HCT116 (cell line): ENCODE measurements around the gene FST. TPM values are rescaled to one million over a fixed set of nuclear protein-coding genes. Genes with fewer than 3 reads are reported as not detected.

ENCODE experiments used
- ATAC-seq: fragments of 200-7000 bp; cut with Tn5 transposase; 2 replicates; pipeline ENCODE4 v1.9.1; 2020; ENCODE audit warnings: mild to moderate bottlenecking, moderate library complexity
- BruUV-seq: library from RNA; stranded (reverse); fragments of 400-500 nt; replicated peaks from 2 replicates; lab custom pipeline; 2021; lab: Mats Ljungman, UMichigan
- CTCF ChIA-PET: fragments of 300-600 bp; sonication (Branson Sonifier 250); formaldehyde crosslinking; loops from one replicate; lab custom pipeline; 2021; ENCODE audit warnings: antibody characterized with exemption; lab: Charles Lee
- POLR2A ChIA-PET: fragments of 300-600, 350-600 bp; sonication (Branson Sonifier 250); formaldehyde crosslinking; loops from one replicate; lab custom pipeline; 2021; ENCODE audit warnings: antibody characterized with exemption; lab: Charles Lee
- RAD21 ChIA-PET, 2 experiments: fragments of 300-600 bp; sonication (Branson Sonifier 250); formaldehyde crosslinking; loops; one replicate each; lab custom pipeline; 2023; ENCODE audit warnings: low total read pairs in 2 of 2; ENCODE audit not compliant: uncharacterized antibody in 2 of 2, unreplicated experiment in 2 of 2, low non-redundant PET in 1 of 2; lab: Charles Lee
- DNase-seq: peaks from one replicate; pipeline ENCODE4 v3.0.0-alpha.2; 2010; ENCODE audit warnings: low read depth, low spot score
- H2AFZ ChIP-seq: fragments of 200-600 bp; shearing (Covaris generic), sonication (generic); 2 replicates; pipeline ENCODE4 v1.6.1; 2017; ENCODE audit warnings: low read depth, mixed run types, mixed read lengths, antibody characterized with exemption, low read length; ENCODE audit not compliant: poor library complexity, severe bottlenecking
- H3K27ac ChIP-seq: 2 replicates; pipeline ENCODE4 v1.5.1; 2012; ENCODE audit warnings: low read depth, low read length
- H3K27me3 ChIP-seq: fragments of 200-600 bp; sonication (generic); 2 replicates; pipeline ENCODE4 v1.6.1; 2016; ENCODE audit warnings: mixed run types, low read length, mixed read lengths; ENCODE audit not compliant: insufficient read depth
- H3K36me3 ChIP-seq, 2 experiments: fragments of 200-500 bp in 1 of 2; fragments of 200-600 bp in 1 of 2; sonication (Bioruptor generic) in 1 of 2; sonication (generic) in 1 of 2; 2 replicates each; pipeline versions ENCODE4 v1.5.1 to v1.6.1; 2014 to 2016; ENCODE audit warnings: low read length in 2 of 2, inconsistent platforms in 1 of 2, mixed read lengths in 1 of 2, mixed run types in 1 of 2; ENCODE audit not compliant: insufficient read depth in 2 of 2, control insufficient read depth in 1 of 2
- H3K4me1 ChIP-seq, 2 experiments: fragments of 200-600 bp in 1 of 2; sonication (generic) in 1 of 2; 2 replicates each; pipeline versions ENCODE4 v1.5.1 to v1.6.1; 2012 to 2017; ENCODE audit warnings: low read length in 2 of 2, inconsistent platforms in 1 of 2, mild to moderate bottlenecking in 1 of 2, mixed read lengths in 1 of 2, mixed run types in 1 of 2, moderate library complexity in 1 of 2; ENCODE audit not compliant: insufficient read depth in 2 of 2, control insufficient read depth in 1 of 2
- H3K4me2 ChIP-seq: fragments of 200-600 bp; sonication (generic); 2 replicates; pipeline ENCODE4 v1.6.1; 2017; ENCODE audit warnings: mixed run types, low read length, mixed read lengths
- H3K4me3 ChIP-seq, 2 experiments: fragments of 200-600 bp in 1 of 2; sonication (generic) in 1 of 2; replicated peaks in 1 of 2; 2 replicates each; pipeline ENCODE4 v1.5.1; 2011 to 2016; ENCODE audit warnings: low read length in 2 of 2, control low read depth in 1 of 2, low read depth in 1 of 2, mild to moderate bottlenecking in 1 of 2, mixed read lengths in 1 of 2, mixed run types in 1 of 2
- H3K79me2 ChIP-seq: fragments of 200-600 bp; sonication (generic); 2 replicates; pipeline ENCODE4 v1.6.1; 2017; ENCODE audit warnings: mild to moderate bottlenecking, mixed run types, low read length, moderate library complexity, mixed read lengths; ENCODE audit not compliant: insufficient read depth
- H3K9ac ChIP-seq: fragments of 200-600 bp; sonication (generic); 2 replicates; pipeline ENCODE4 v1.6.1; 2016; ENCODE audit warnings: low read length, mixed read lengths
- H3K9me2 ChIP-seq: fragments of 200-600 bp; sonication (generic), shearing (Covaris generic); 2 replicates; pipeline ENCODE4 v1.6.1; 2017; ENCODE audit warnings: mixed run types, mild to moderate bottlenecking, moderate library complexity; ENCODE audit not compliant: insufficient read depth
- H3K9me3 ChIP-seq, 2 experiments: fragments of 200-500 bp in 1 of 2; fragments of 200-600 bp in 1 of 2; sonication (Bioruptor generic) in 1 of 2; sonication (generic) in 1 of 2; 2 replicates each; pipeline ENCODE4 v1.6.1; 2014 to 2017; ENCODE audit warnings: low read length in 2 of 2, mixed read lengths in 2 of 2, inconsistent platforms in 1 of 2, low read depth in 1 of 2, mild to moderate bottlenecking in 1 of 2, mixed run types in 1 of 2, moderate library complexity in 1 of 2; ENCODE audit not compliant: control insufficient read depth in 1 of 2, insufficient read depth in 1 of 2
- H4K20me1 ChIP-seq: fragments of 200-600 bp; sonication (generic), shearing (Covaris generic); 2 replicates; pipeline ENCODE4 v1.6.1; 2017; ENCODE audit warnings: mixed run types, mild to moderate bottlenecking, moderate library complexity; ENCODE audit not compliant: insufficient read depth
- ATF3 ChIP-seq: IDR thresholded peaks from 2 replicates; pipeline ENCODE4 v1.6.1; 2012
- CBX3 ChIP-seq: IDR thresholded peaks from 2 replicates; pipeline ENCODE4 v1.6.1; 2012; ENCODE audit warnings: low read depth
- CEBPB ChIP-seq: IDR thresholded peaks from 2 replicates; pipeline ENCODE4 v1.6.1; 2012; ENCODE audit warnings: low read depth
- EGR1 ChIP-seq: IDR thresholded peaks from 2 replicates; pipeline ENCODE4 v1.6.1; 2012; ENCODE audit warnings: low read depth
- ELF1 ChIP-seq: IDR thresholded peaks from 2 replicates; pipeline ENCODE4 v1.6.1; 2012; ENCODE audit warnings: low read depth, borderline replicate concordance
- EZH2 ChIP-seq: fragments of 200-600 bp; sonication (generic); IDR thresholded peaks from 2 replicates; pipeline ENCODE4 v1.6.1; 2017; ENCODE audit warnings: antibody characterized with exemption, mixed run types
- EZH2phosphoT487 ChIP-seq: fragments of 200-600 bp; IDR thresholded peaks from 2 replicates; pipeline ENCODE4 v1.6.1; 2018; ENCODE audit warnings: antibody characterized with exemption, borderline replicate concordance
- FOSL1 ChIP-seq: IDR thresholded peaks from 2 replicates; pipeline ENCODE4 v1.6.1; 2012; ENCODE audit warnings: low read depth
- JUND ChIP-seq: IDR thresholded peaks from 2 replicates; pipeline ENCODE4 v1.6.1; 2012
- POLR2AphosphoS5 ChIP-seq: IDR thresholded peaks from 2 replicates; pipeline ENCODE4 v1.6.1; 2011; ENCODE audit warnings: mild to moderate bottlenecking, low read depth, low read length, moderate library complexity
- RAD21 ChIP-seq: IDR thresholded peaks from 2 replicates; pipeline ENCODE4 v1.6.1; 2012; ENCODE audit warnings: low read depth, mild to moderate bottlenecking
- SP1 ChIP-seq: IDR thresholded peaks from 2 replicates; pipeline ENCODE4 v1.6.1; 2012; ENCODE audit warnings: low read depth
- SRF ChIP-seq: IDR thresholded peaks from 2 replicates; pipeline ENCODE4 v1.6.1; 2012; ENCODE audit warnings: low read depth
- TCF7L2 ChIP-seq: IDR thresholded peaks from 2 replicates; pipeline ENCODE4 v1.7.0; 2011; ENCODE audit warnings: borderline replicate concordance, inconsistent platforms; ENCODE audit not compliant: insufficient read depth, insufficient read length; ENCODE audit errors: extremely low read depth
- ZBTB33 ChIP-seq: IDR thresholded peaks from 2 replicates; pipeline ENCODE4 v1.6.1; 2011; ENCODE audit warnings: mild to moderate bottlenecking, low read length, moderate library complexity; ENCODE audit not compliant: insufficient replicate concordance; ENCODE audit errors: extremely low read depth
- ZNF274 ChIP-seq: fragments of 200-500 bp; sonication (Bioruptor generic); IDR thresholded peaks from 2 replicates; pipeline ENCODE4 v1.6.1; 2014; ENCODE audit warnings: mild to moderate bottlenecking, low read depth, low read length, inconsistent platforms
- intact Hi-C: fragments of 100-400 bp; cut with micrococcal nuclease; formaldehyde crosslinking; loops from 2 replicates; pipeline ENCODE4 v1.10.0; 2022
- total RNA-seq: library from RNA; stranded (reverse); gene quantifications from one replicate; pipeline ENCODE4 v1.2.1, GENCODE V29; 2021; ENCODE audit not compliant: unreplicated experiment

FST gene
- total RNA-seq, 1 experiment from 2014 or later, result 0.34 TPM

GRCh38 chr5:53482717-53483638 is 2.5 kb downstream of the FST start (continued):
- no peak for TF ChIP-seq ZBTB33

- Histone ChIP-seq H3K79me2 (no peaks in the 10 kb centered on the region), H3K4me2 (no peak overlapping the region), H3K9ac (no peak overlapping the region), H3K4me1 (peaks cover 2 to 8% of the 10 kb centered on the region in 2 experiments; a peak in 2 of 4 replicates), H3K36me3 (no peaks in the 10 kb centered on the region), H3K27me3 (no peaks in the 10 kb centered on the region), H4K20me1 (no peaks in the 10 kb centered on the region), H3K4me3 (no peak overlapping the region), H2AFZ (no peak overlapping the region), H3K9me2 (no peaks in the 10 kb centered on the region), H3K9me3 (no peaks in the 10 kb centered on the region), H3K27ac (no peak overlapping the region)
- no peak for DNase-seq
- ChIA-PET RAD21 (no interaction called here), POLR2A (no interaction called here), CTCF (interaction anchor here (1.8 kb wide), 1 partner anchor 9 kb away, joined by 5 read pairs; no protein-coding TSS in a partner anchor)
- no peak for ATAC-seq
- no TSS peak for BruUV-seq
- TF ChIP-seq EGR1 (no peak), RAD21 (no peak), SP1 (no peak), FOSL1 (no peak), EZH2phosphoT487 (no peak), CBX3 (no peak), ATF3 (no peak), POLR2AphosphoS5 (no peak), TCF7L2 (no peak), ELF1 (no peak), SRF (no peak), ZNF274 (no peak), EZH2 (no peak), JUND (no peak), ZBTB33 (no peak), CEBPB (no peak)
- intact Hi-C loops, result loop anchor here (10.0 kb wide), 1 partner anchor 507 kb away; no protein-coding TSS in a partner anchor
Measured at GRCh38 chr5:53487436-53487835, 7.0 kb downstream of the FST start.
